PFSK-1 (cell line): Measurements from ENCODE around the gene TRIM21. TPM values are rescaled to one million over a fixed set of nuclear protein-coding genes. Genes with fewer than 3 reads are reported as not detected.

Source experiments
- FOXP2 ChIP-seq: optimal IDR thresholded peaks from 2 replicates; pipeline ENCODE3; 2011; ENCODE audit warnings: borderline replicate concordance, control low read depth, inconsistent platforms; ENCODE audit not compliant: insufficient read depth; ENCODE audit errors: extremely low read length, extremely low read depth
- POLR2AphosphoS5 ChIP-seq: IDR thresholded peaks from 2 replicates; pipeline ENCODE4 v1.6.1; 2012; ENCODE audit warnings: low read depth, mild to moderate bottlenecking, control low read depth, low read length, moderate library complexity
- SIN3A ChIP-seq: IDR thresholded peaks from 2 replicates; pipeline ENCODE4 v1.6.1; 2012; ENCODE audit warnings: mild to moderate bottlenecking, low read length, moderate library complexity, borderline replicate concordance; ENCODE audit not compliant: insufficient read depth
- TAF1 ChIP-seq: IDR thresholded peaks from 2 replicates; pipeline ENCODE4 v1.6.1; 2012; ENCODE audit warnings: low read length, control low read depth, borderline replicate concordance; ENCODE audit not compliant: insufficient read depth
- polyA plus RNA-seq: library from polyadenylated mRNA; unstranded; fragments of >200 nt; gene quantifications from one replicate; pipeline ENCODE4 v1.2.1, GENCODE V29; 2012; ENCODE audit warnings: low read depth, missing spikeins; ENCODE audit not compliant: insufficient read length
- TF ChIP-seq, protein P1 (sequence below), 2 experiments: IDR thresholded peaks; 2 replicates each; pipeline versions ENCODE4 v1.6.1 to v1.8.0; 2011 to 2012; ENCODE audit warnings: low read depth in 2 of 2, low read length in 2 of 2, control low read depth in 1 of 2, inconsistent platforms in 1 of 2, mild to moderate bottlenecking in 1 of 2, moderate library complexity in 1 of 2; ENCODE audit not compliant: insufficient read depth in 1 of 2

TRIM21 gene
- polyA plus RNA-seq, result 4.3 TPM

DNA sequence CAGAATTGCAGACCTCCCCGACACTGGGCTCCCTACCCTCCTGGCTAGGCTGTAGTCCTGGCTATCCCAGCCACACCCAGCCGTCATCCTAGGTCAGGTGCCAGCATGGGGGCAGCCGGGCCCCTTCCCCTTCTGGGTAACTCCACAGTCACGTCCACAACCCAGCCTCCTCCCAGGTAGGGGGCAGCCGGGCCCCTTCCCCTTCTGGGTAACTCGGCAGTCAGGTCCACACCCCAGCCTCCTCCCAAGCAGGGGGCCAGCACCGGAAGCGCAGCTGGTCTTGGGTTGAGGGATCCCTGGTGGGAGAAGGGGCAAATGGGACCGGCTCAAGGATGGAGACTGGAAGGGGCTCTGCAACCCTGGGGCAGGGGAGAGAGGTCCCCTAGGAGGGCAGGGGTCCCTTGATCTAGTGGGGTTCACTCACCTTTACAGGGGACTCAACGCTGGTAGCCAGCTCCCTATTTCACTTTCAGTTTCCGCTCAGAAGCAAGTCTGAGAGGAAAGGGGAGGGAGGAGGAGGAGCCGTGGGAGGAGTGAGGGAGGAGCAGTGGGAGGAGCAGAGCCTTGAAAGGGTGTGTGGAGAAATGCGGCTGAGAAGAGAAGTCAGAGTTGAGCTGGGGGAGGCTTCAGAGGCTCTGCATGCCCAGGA lies at the start of gene TRIM21:
TRIM21 (minus strand) TSS at position 494 of the 649 bp plus-strand sequence. CDS start 3,293 bp downstream, outside the sequence.
- TF ChIP-seq, protein P1, sequence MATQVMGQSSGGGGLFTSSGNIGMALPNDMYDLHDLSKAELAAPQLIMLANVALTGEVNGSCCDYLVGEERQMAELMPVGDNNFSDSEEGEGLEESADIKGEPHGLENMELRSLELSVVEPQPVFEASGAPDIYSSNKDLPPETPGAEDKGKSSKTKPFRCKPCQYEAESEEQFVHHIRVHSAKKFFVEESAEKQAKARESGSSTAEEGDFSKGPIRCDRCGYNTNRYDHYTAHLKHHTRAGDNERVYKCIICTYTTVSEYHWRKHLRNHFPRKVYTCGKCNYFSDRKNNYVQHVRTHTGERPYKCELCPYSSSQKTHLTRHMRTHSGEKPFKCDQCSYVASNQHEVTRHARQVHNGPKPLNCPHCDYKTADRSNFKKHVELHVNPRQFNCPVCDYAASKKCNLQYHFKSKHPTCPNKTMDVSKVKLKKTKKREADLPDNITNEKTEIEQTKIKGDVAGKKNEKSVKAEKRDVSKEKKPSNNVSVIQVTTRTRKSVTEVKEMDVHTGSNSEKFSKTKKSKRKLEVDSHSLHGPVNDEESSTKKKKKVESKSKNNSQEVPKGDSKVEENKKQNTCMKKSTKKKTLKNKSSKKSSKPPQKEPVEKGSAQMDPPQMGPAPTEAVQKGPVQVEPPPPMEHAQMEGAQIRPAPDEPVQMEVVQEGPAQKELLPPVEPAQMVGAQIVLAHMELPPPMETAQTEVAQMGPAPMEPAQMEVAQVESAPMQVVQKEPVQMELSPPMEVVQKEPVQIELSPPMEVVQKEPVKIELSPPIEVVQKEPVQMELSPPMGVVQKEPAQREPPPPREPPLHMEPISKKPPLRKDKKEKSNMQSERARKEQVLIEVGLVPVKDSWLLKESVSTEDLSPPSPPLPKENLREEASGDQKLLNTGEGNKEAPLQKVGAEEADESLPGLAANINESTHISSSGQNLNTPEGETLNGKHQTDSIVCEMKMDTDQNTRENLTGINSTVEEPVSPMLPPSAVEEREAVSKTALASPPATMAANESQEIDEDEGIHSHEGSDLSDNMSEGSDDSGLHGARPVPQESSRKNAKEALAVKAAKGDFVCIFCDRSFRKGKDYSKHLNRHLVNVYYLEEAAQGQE (IDR thresholded peaks at IDR 0.05; ENCODE audit: insufficient read depth in 1 of 2, low read depth in 2 of 2, low read length in 2 of 2), result no peak
- TF ChIP-seq POLR2AphosphoS5, result peak; percentile 81

DNA sequence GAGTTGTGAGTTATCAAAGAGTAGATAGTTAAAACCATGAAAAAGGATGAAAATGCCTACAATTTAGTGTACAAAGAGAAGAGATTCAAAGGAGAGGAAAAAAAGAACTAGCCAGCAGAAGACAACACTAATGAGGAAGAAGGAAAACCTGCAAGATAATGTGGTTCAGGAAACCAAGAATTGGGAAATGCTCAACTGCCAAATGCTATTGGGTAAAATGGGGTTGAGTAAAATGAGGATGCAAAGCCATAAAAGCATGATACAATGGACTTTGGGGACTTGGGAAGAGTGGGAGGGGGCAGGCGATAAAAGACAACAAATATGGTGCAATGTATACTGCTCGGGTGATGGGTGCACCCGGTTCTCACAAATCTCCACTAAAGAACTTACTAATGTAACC lies 48.0 kb upstream of the TRIM21 start:
- TF ChIP-seq TAF1 (no peak), POLR2AphosphoS5 (no peak), FOXP2 (no peak), SIN3A (no peak)
- TF ChIP-seq, protein P1 (IDR thresholded peaks at IDR 0.05; ENCODE audit: insufficient read depth in 1 of 2, low read depth in 2 of 2, low read length in 2 of 2), result no peak

DNA sequence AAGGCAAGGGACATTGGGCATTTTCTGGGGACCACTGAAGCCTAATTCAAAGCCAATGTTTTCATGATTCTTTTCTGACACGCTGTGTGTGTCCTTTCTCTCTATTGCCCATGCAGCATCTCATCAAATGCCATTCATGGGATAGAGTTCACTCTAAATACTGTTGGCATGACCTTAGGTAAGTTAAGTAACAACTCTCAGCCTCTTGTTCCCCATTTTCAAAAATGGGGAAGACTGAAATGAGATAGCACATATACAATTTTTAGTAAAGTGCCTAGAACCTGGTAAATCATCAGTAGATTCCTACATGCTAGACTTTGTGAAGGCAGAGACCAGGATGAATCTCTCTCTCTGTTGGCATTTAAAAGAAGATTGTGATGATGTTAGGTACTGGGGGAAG lies 42.9 kb upstream of the TRIM21 start:
- TF ChIP-seq TAF1 (no peak), FOXP2 (no peak), SIN3A (no peak)
- TF ChIP-seq, protein P1 (IDR thresholded peaks at IDR 0.05; ENCODE audit: insufficient read depth in 1 of 2, low read depth in 2 of 2, low read length in 2 of 2), result no peak

DNA sequence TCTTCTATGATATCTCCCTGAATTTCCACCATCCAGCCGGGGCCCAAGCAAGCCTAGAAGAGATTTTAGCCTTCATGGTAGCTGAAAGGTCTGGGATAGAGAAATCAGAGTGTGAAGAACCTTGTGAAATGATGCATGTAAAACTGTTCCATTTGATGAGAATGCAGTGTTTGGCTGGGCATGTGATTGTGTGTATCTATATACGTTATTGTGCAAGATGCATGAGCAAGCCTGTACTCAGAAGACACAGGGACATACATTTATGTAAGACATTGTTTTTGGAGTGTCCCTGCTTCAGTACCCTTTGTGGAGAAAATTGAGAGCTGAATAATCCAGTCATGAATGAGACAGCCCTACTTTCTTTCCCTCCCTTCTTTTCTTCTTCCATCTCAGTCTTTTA lies 40.4 kb upstream of the TRIM21 start:
- TF ChIP-seq FOXP2, result no peak
- no peak for TF ChIP-seq SIN3A
- TF ChIP-seq, protein P1 (IDR thresholded peaks at IDR 0.05; ENCODE audit: insufficient read depth in 1 of 2, low read depth in 2 of 2, low read length in 2 of 2), result no peak
- no peak for TF ChIP-seq POLR2AphosphoS5
- no peak for TF ChIP-seq TAF1

DNA sequence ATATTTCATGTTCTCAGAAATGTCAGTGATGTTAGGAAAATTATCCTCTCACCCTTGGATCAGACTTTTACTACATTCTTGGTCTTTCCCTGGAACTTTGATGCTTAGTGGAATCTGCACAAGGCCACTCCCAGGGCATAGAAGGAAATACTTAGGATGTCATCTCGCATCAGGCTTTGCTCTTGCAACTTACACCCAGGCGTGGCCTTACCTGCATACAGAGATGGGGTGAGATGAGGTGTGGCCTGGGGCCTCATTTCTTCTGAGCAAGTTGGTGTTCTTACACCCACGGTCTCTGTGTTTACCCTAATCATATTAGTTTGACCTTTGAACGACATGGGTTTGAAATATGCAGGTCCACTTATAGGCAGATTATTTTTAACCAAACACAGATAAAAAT lies 36.5 kb upstream of the TRIM21 start:
- TF ChIP-seq, protein P1 (IDR thresholded peaks at IDR 0.05; ENCODE audit: insufficient read depth in 1 of 2, low read depth in 2 of 2, low read length in 2 of 2), result no peak
- TF ChIP-seq TAF1, result no peak
- TF ChIP-seq POLR2AphosphoS5, result no peak
- no peak for TF ChIP-seq FOXP2
- TF ChIP-seq SIN3A, result no peak
